Keratinocyte (primary cell): ENCODE measurements around the gene CENPO.

Experiments used
- CTCF ChIP-seq, 3 experiments: IDR thresholded peaks in 1 of 3; conservative IDR thresholded peaks in 1 of 3; optimal IDR thresholded peaks in 1 of 3; 2 replicates in 2 of 3; 3 replicates in 1 of 3; pipeline versions ENCODE3 to v1.5.1; 2011; ENCODE audit warnings: low read length in 3 of 3, mild to moderate bottlenecking in 3 of 3, moderate library complexity in 2 of 3, control low read depth in 1 of 3, inconsistent platforms in 1 of 3; ENCODE audit not compliant: insufficient read depth in 2 of 3; ENCODE audit errors: extremely low read depth in 1 of 3
- EZH2 ChIP-seq: IDR thresholded peaks from one replicate; pipeline ENCODE4 v1.6.1; 2012; ENCODE audit warnings: inconsistent platforms, mild to moderate bottlenecking, low read length, moderate library complexity

DNA sequence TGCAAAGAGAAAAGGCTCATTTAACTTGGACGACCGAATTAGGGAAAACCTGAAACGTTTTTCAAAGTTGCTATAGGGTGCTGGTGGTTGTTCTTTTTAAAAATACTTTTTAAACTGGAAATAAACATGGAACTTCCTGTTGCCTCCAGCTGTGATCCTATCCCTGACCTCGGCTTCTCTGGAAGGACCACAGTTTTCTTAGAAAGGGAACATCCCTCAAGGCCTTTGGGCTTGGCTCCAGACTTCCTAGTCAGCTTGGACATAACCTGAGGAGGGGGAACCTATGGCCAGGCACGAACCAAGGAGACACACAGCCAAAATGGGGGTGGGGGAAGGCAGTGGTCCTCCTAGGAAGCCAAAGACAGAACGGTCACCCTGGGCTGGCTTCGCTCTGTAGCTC lies 57.7 kb downstream of the CENPO start:
- TF ChIP-seq CTCF (optimal IDR thresholded peaks at IDR 0.05 in 1 of 3, IDR thresholded peaks at IDR 0.05 in 1 of 3, conservative IDR thresholded peaks at IDR 0.05 in 1 of 3; ENCODE audit: extremely low read depth in 1 of 3, insufficient read depth in 2 of 3, low read length in 3 of 3), result no peak
- no peak for TF ChIP-seq EZH2
